Anterior cingulate cortex (tissue), 58 donors: ENCODE measurements around the gene MTA1.

Experiments
- DNase-seq, 58 donors: peaks; one replicate each; lab custom pipeline; 2025; lab: John Stamatoyannopoulos, UW

MTA1 gene

DNA sequence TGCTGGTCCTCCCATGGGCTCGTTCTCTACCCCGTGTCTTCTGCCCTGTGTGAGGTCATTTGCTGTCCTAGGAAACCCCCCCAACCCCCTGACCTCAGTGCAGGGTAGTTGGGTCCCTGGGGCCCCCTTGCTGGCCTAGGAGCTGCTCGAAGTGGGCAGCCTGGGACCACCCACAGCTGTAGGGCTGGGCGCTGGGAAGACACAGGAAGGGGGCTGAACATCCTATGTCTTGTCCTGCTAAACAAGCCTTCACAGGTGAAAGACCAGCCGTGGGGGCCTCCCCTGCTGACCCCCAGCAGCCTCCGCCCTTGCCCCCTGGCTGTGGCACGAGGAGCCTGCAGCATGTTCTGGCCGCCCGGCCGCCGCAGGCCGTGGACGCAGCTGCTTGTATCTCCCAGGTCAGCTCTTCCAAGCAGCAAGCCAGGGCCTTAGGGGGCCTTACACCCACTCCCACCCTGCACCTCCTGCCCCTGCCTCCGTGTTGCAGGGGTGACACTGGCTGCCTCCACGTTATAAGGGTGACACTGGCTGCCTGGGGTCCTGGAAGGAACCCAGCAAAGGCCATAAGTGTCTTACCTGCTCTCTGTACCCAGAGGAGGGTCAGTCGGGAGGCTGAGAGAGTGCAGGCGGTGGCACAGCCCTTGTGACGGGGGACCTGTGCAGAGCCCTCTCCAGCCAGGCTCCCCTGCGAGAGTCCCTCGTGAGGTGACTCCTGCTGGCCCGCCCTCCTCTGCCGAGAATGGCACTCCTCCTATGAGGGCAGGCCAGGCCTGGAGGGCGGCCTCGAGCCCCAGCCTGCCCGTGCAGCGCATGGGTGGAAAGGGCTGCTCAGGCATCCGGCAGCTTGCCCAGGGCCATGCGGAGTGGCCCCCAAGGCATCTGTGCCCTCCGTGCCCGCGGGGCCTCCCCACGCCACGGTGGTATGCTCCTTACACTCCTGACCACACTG is 32.8 kb upstream of the MTA1 start:
- DNase-seq = no peak

DNA sequence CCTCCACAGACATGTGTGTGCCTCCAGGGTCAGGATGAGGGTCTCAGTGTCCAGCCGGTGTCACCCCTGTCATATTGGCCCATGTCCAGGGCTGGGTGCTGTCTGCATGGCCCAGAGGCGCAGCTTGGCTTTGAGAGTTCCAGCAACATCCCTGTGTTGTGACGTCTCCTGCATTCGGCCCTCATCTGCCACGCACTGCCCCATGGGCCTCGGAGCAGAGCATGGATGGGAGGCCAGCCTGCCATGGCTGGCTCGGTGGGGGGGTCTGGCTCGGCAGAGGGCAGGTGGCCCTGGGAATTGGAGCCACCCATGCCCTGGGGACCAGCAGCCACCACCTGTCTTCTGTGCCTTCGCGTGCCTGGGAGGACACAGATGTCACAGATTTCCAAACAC is 32.1 kb upstream of the MTA1 start:
- no peak for DNase-seq

DNA sequence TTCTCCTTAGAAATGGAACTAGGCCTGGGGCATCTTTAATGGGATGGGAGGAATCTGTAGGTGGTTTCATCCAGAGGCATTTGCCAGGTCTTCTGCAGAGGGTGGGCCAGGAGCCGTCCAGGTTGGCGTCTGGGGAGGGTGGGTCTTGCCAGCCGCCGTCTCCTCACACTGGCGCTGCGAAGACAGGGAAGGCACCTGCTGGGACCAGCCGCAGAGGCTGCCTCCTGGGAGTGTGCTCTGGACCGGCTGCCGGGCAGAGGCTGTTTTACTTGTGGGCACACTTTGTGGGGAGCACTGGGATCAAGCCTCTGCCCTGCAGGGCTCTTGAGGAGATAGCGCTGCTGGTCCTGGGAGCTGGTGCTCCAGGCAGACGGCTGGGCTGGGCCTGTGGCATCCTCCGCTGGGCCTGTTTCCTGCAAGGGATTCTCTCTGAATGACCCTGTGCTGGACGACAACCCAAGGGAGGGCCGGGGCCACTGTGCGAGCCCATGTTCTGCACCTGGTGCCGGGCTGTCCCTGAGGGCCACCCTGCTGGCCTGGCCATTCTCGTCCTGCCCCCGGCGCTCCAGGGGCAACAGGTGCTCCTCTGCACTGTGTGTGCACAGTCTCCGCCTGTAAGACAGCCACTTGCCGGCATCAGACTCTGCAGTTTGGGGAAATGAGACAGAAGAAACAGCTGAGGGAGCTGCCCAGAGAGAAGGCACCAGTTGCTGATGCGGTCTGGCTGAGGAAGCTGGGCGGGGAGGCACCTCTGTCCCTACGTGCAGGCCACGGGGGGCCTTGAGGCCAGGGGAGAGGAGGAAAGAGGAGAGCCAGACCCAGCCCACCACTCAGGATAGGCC is 31.3 kb upstream of the MTA1 start:
- DNase-seq = no peak

DNA sequence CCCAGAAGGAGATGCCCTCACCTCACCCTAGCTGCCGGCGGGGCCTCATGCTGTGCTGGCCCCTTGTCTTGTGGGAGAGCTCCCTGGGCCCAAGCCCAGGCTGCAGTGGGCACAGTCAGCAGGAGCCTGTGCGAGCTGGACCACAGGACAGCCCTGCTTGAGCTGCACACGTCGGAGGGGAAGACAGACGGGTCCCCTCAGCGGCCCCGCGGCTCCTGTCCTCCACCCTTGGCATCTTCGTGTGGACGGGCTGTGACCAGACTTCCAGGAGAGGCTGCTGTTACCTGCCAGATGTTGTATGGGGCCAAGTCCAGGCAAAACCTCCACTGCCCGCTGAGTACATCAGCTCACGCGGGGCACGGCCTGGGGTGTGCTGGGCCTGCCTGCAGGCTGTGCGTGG is 30.7 kb upstream of the MTA1 start:
- DNase-seq = no peak

GRCh38 chr14:105389534-105389933 is 30.1 kb upstream of the MTA1 start:
- DNase-seq = peak in 7 of 58 donors; percentile 27 to 37 (median 32)

GRCh38 chr14:105389976-105390848 is 29.4 kb upstream of the MTA1 start:
- DNase-seq = peak in 1 of 58 donors; percentile 19

- DNase-seq = no peak
Measured at GRCh38 chr14:105390849-105391500, 28.7 kb upstream of the MTA1 start.

GRCh38 chr14:105391541-105391940 is 28.1 kb upstream of the MTA1 start:
- no peak for DNase-seq

DNA sequence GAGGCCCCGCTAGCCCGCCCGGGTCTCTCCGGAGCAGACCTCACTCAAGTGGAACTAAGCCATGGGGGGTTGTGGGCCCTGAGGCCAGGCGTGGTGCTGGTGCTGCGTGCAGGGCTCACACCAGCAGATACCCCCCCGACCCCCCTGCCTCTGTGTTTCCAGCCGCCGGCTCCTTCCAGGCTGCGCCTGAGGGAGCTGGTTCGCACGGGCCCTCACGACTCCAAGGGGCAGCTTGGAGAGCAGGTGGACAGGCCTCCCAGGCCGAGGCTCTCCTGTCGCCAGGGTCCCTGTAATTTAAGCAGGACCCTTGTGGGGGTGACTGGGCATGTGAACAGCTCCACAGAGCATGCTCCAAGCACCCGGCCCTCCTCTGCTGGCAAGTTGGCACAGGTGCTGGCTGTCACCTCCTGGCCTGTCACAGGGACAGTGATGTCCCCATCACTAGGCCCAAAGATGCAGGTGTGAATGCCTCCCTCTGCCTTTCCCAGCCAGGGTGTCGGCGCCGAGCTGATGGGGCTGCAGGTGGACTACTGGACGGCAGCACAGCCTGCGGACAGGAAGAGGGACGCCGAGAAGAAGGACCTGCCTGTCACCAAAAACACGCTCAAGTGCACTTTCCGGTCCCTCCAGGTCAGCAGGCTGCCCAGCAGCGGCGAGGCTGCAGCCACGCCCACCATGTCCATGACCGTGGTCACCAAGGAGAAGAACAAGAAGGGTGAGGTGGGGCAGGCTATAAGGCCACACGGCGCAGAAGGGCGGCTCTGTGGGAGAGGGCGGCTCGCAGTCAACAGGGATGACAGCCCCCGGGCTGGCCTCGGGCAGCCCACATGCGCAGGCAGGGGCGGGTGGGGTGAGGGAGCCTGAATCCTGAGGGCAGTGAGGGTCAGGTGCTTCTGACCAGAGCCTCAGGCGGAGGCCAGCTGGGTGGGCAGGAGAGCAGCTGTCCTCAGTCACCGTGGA is 27.2 kb upstream of the MTA1 start:
- DNase-seq = no peak

- no peak for DNase-seq
Measured at GRCh38 chr14:105393151-105393550, 26.5 kb upstream of the MTA1 start.

DNA sequence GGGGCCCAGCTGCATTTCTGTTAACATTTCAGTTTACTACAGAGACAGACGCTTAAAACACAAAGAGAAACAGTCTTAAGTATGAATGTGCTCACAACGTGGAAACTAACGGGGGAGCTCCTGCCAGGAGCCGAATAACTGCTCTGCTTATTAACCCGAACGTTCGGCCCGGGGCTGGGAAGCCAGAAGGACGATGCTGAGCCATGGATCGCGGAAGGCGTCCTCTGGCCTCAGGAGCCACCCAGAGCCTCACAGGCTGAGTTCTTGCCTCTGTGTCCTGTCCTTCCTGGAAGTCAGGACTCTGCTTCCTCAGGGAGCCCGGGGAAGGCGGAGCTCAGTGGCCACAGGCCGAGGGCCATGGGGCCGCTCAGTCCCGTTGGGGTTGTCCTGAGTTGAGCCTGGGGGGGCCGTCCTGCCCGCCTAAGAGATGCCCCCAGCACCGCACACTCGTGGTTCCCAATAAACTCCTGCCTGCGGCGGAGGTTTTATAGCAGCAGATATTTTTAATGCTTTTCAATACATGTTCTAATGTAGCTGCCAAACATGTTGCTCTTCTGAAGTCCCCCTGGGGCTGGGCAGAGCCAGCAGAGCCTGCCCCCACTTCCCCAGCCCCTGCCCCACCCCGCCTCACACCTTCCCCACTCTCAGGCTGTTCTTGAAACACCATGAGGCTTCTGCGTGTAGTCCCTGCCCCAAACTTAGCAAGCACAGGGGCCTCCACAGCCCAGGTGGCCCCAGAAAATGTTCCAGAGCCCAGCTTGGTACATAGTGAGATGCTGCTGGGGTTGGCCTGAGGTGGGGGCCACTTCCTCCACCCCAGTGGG is 24.7 kb upstream of the MTA1 start:
- DNase-seq = no peak

GRCh38 chr14:105395538-105395854 is 24.1 kb upstream of the MTA1 start:
- DNase-seq = no peak

GRCh38 chr14:105397350-105397931 is 22.2 kb upstream of the MTA1 start:
- DNase-seq = peak in 1 of 58 donors; percentile 62

- DNase-seq = peak in 57 of 58 donors; percentile 32 to 87 (median 76)
Measured at GRCh38 chr14:105398044-105398725, 21.4 kb upstream of the MTA1 start, which contains the start of gene TEX22. Gene TEX22 (plus strand): TSS chr14:105398538. CDS start chr14:105399341, 803 bp downstream.

GRCh38 chr14:105398726-105399465 is 20.7 kb upstream of the MTA1 start:
- DNase-seq = peak in 1 of 58 donors; percentile 53

- DNase-seq = no peak
Measured at GRCh38 chr14:105399466-105399775, 20.2 kb upstream of the MTA1 start.
